Naive thymus-derived CD4-positive, alpha-beta T cell (primary cell): ENCODE data around the gene ZNF451. TPM values are rescaled to one million over a fixed set of nuclear protein-coding genes. Genes with fewer than 3 reads are reported as not detected.

Source experiments
- ATAC-seq: fragments of 150-1000 bp; cut with Tn5 transposase; 2 replicates; pipeline ENCODE4 v1.10.0; 2021; ENCODE audit warnings: mild to moderate bottlenecking, moderate library complexity
- CTCF ChIA-PET: fragments of 350-600 bp; sonication (Branson Sonifier 250); formaldehyde crosslinking; loops from one replicate; lab custom pipeline; 2021; ENCODE audit warnings: antibody characterized with exemption; lab: Charles Lee
- POLR2A ChIA-PET: fragments of 350-600 bp; sonication (Branson Sonifier 250); formaldehyde crosslinking; loops from one replicate; lab custom pipeline; 2021; ENCODE audit warnings: antibody characterized with exemption, inconsistent platforms; lab: Charles Lee
- DNase-seq, 9 donors: peaks; one replicate each; pipeline versions ENCODE4 v3.0.0 to v3.0.0-alpha.2; 2020 to 2022; ENCODE audit warnings: mixed read lengths in 1 of 9
- H3K27ac ChIP-seq: one replicate; pipeline ENCODE4 v1.7.0; 2013; ENCODE audit warnings: mild to moderate bottlenecking, low read depth, low read length, moderate library complexity
- H3K27me3 ChIP-seq, 2 donors: one replicate each; pipeline ENCODE4 v1.7.0; 2013; ENCODE audit warnings: low read length in 2 of 2, mild to moderate bottlenecking in 2 of 2, moderate library complexity in 2 of 2; ENCODE audit not compliant: control insufficient read depth in 2 of 2, insufficient read depth in 2 of 2
- H3K36me3 ChIP-seq, 3 experiments: 1 replicate in 2 of 3; 2 replicates in 1 of 3; pipeline ENCODE4 v1.7.0; 2013; ENCODE audit warnings: low read length in 3 of 3, mild to moderate bottlenecking in 3 of 3, moderate library complexity in 1 of 3; ENCODE audit not compliant: insufficient read depth in 3 of 3, control insufficient read depth in 2 of 3
- H3K4me1 ChIP-seq, 2 donors: one replicate each; pipeline ENCODE4 v1.7.0; 2013; ENCODE audit warnings: low read length in 2 of 2, mild to moderate bottlenecking in 2 of 2, moderate library complexity in 1 of 2; ENCODE audit not compliant: control insufficient read depth in 2 of 2, insufficient read depth in 2 of 2
- H3K4me3 ChIP-seq: 2 replicates; pipeline ENCODE4 v1.7.0; 2013; ENCODE audit warnings: mild to moderate bottlenecking, low read length
- H3K9me3 ChIP-seq, 3 experiments: 1 replicate in 2 of 3; 2 replicates in 1 of 3; pipeline ENCODE4 v1.7.0; 2013; ENCODE audit warnings: low read length in 3 of 3; ENCODE audit not compliant: control insufficient read depth in 2 of 3
- H3K27ac Mint-ChIP-seq, 9 donors: one replicate each; pipeline ENCODE4 v1.8.0; 2020 to 2022; ENCODE audit warnings: mixed read lengths in 9 of 9, mild to moderate bottlenecking in 8 of 9, moderate library complexity in 5 of 9, inconsistent platforms in 2 of 9
- H3K27me3 Mint-ChIP-seq, 5 donors: one replicate each; pipeline ENCODE4 v1.8.0; 2021 to 2022; ENCODE audit warnings: mixed read lengths in 5 of 5, mild to moderate bottlenecking in 1 of 5
- H3K36me3 Mint-ChIP-seq, 5 donors: one replicate each; pipeline ENCODE4 v1.8.0; 2020 to 2022; ENCODE audit warnings: mixed read lengths in 5 of 5, mild to moderate bottlenecking in 3 of 5, inconsistent platforms in 1 of 5
- H3K4me1 Mint-ChIP-seq, 7 donors: one replicate each; pipeline ENCODE4 v1.8.0; 2020 to 2022; ENCODE audit warnings: mixed read lengths in 7 of 7, mild to moderate bottlenecking in 3 of 7, inconsistent platforms in 1 of 7
- H3K4me3 Mint-ChIP-seq, 10 donors: one replicate each; pipeline ENCODE4 v1.8.0; 2020 to 2022; ENCODE audit warnings: mild to moderate bottlenecking in 10 of 10, mixed read lengths in 10 of 10, moderate library complexity in 6 of 10, inconsistent platforms in 2 of 10
- H3K9me3 Mint-ChIP-seq, 11 donors: one replicate each; pipeline ENCODE4 v1.8.0; 2020 to 2022; ENCODE audit warnings: mixed read lengths in 11 of 11, mild to moderate bottlenecking in 4 of 11, inconsistent platforms in 1 of 11, moderate library complexity in 1 of 11
- intact Hi-C, 2 donors: fragments of 100-400 bp; cut with micrococcal nuclease; formaldehyde crosslinking; loops; one replicate each; pipeline ENCODE4 v1.15.1; 2023
- polyA plus RNA-seq, 2 donors: library from polyadenylated mRNA; unstranded; fragments of 300-500 nt; fragmentation: Illumina TruSeq; gene quantifications; one replicate each; pipeline ENCODE4 v1.2.3, GENCODE V29; 2021
- total RNA-seq, 6 experiments: library from RNA in 5 of 6; stranded (reverse) in 5 of 6; gene quantifications; 1 replicate in 5 of 6; 2 replicates in 1 of 6; pipeline ENCODE4 v1.2.3 and lab custom pipeline; 2021 to 2026

ZNF451 gene
- total and polyA plus RNA-seq, 7 experiments from 2014 or later, result 29.8 to 116 (median 96.2) TPM

- H3K4me3 ChIP-seq, result no peak overlapping the region
- Mint-ChIP-seq H3K36me3 (peaks cover 7 to 42% (median 27%) of the 10 kb centered on the region in 5 donors), H3K4me1 (peaks cover 0 to 3% (median 0%) of the 10 kb centered on the region in 7 donors), H3K4me3 (no peak overlapping the region), H3K27me3 (no peaks in the 10 kb centered on the region), H3K9me3 (peaks cover 0 to 1% (median 0%) of the 10 kb centered on the region in 11 donors), H3K27ac (no peak overlapping the region)
- H3K36me3 ChIP-seq, result peaks cover 0 to 8% (median 3%) of the 10 kb centered on the region in 3 experiments
- no peak overlapping the region for H3K27ac ChIP-seq
- DNase-seq (no peak), ATAC-seq (no peak)
- ChIA-PET POLR2A (no interaction called here), CTCF (no interaction called here)
- no peaks in the 10 kb centered on the region for H3K27me3 ChIP-seq
- H3K9me3 ChIP-seq, result no peaks in the 10 kb centered on the region
- intact Hi-C loops, result no loop called here
- H3K4me1 ChIP-seq, result no peaks in the 10 kb centered on the region
These were observed 68.7 kb downstream of the ZNF451 start for GRCh38 chr6:57158658-57159057.

GRCh38 chr6:57159127-57159526 lies 69.1 kb downstream of the ZNF451 start:
- Histone ChIP-seq H3K27ac (no peak overlapping the region), H3K36me3 (peaks cover 0 to 7% (median 0%) of the 10 kb centered on the region in 3 experiments), H3K4me3 (no peak overlapping the region), H3K9me3 (no peaks in the 10 kb centered on the region), H3K4me1 (no peaks in the 10 kb centered on the region), H3K27me3 (no peaks in the 10 kb centered on the region)
- intact Hi-C loops, result no loop called here
- Mint-ChIP-seq H3K9me3 (peaks cover 0 to 1% (median 0%) of the 10 kb centered on the region in 11 donors), H3K27me3 (no peaks in the 10 kb centered on the region), H3K27ac (no peak overlapping the region), H3K4me3 (no peak overlapping the region), H3K36me3 (peaks cover 7 to 44% (median 28%) of the 10 kb centered on the region in 5 donors), H3K4me1 (peaks cover 0 to 3% (median 0%) of the 10 kb centered on the region in 7 donors)
- ATAC-seq, result no peak
- no peak for DNase-seq
- ChIA-PET CTCF (no interaction called here), POLR2A (no interaction called here)

- intact Hi-C loops, result no loop called here
- no peak overlapping the region for H3K27ac ChIP-seq
- H3K27me3 ChIP-seq, result no peaks in the 10 kb centered on the region
- ATAC-seq (no peak), DNase-seq (no peak)
- no peaks in the 10 kb centered on the region for H3K4me1 ChIP-seq
- no peak overlapping the region for H3K27ac Mint-ChIP-seq
- ChIA-PET CTCF (no interaction called here), POLR2A (interaction anchor here (1.9 kb wide), 1 partner anchor 10 kb away, joined by 7 read pairs; the partner anchor contains the start of gene BAG2)
- H3K4me3 ChIP-seq, result no peak overlapping the region
- no peak overlapping the region for H3K4me3 Mint-ChIP-seq
- H3K36me3 ChIP-seq, result peaks cover 0 to 15% (median 6%) of the 10 kb centered on the region in 3 experiments
- peaks cover 0 to 17% (median 6%) of the 10 kb centered on the region in 11 donors for H3K9me3 Mint-ChIP-seq
- H3K27me3 Mint-ChIP-seq, result no peaks in the 10 kb centered on the region
- H3K9me3 ChIP-seq, result no peaks in the 10 kb centered on the region
- H3K36me3 Mint-ChIP-seq, result peaks cover 20 to 53% (median 46%) of the 10 kb centered on the region in 5 donors
- H3K4me1 Mint-ChIP-seq, result peaks cover 0 to 3% (median 0%) of the 10 kb centered on the region in 7 donors
These were observed 72.0 kb downstream of the ZNF451 start for GRCh38 chr6:57162028-57162427.

- Histone ChIP-seq H3K4me1 (no peaks in the 10 kb centered on the region), H3K9me3 (no peaks in the 10 kb centered on the region), H3K4me3 (no peak overlapping the region), H3K27ac (no peak overlapping the region), H3K36me3 (peaks cover 0 to 16% (median 6%) of the 10 kb centered on the region in 3 experiments), H3K27me3 (no peaks in the 10 kb centered on the region)
- H3K27me3 Mint-ChIP-seq, result no peaks in the 10 kb centered on the region
- H3K9me3 Mint-ChIP-seq, result peaks cover 0 to 17% (median 6%) of the 10 kb centered on the region in 11 donors
- ChIA-PET POLR2A (interaction anchor here (1.9 kb wide), 1 partner anchor 9 kb away, joined by 7 read pairs; the partner anchor contains the start of gene BAG2), CTCF (no interaction called here)
- H3K4me3 Mint-ChIP-seq, result no peak overlapping the region
- ATAC-seq (no peak), DNase-seq (no peak)
- peaks cover 20 to 57% (median 46%) of the 10 kb centered on the region in 5 donors for H3K36me3 Mint-ChIP-seq
- intact Hi-C loops, result no loop called here
- H3K27ac Mint-ChIP-seq, result no peak overlapping the region
- H3K4me1 Mint-ChIP-seq, result peaks cover 0 to 3% (median 0%) of the 10 kb centered on the region in 7 donors
These were observed 72.5 kb downstream of the ZNF451 start for GRCh38 chr6:57162516-57162915.

- CTCF ChIA-PET, result no interaction called here
- H3K36me3 ChIP-seq, result peaks cover 0 to 16% (median 6%) of the 10 kb centered on the region in 3 experiments
- intact Hi-C loops, result no loop called here
- POLR2A ChIA-PET, result no interaction called here
- H3K4me1 ChIP-seq, result no peaks in the 10 kb centered on the region
- DNase-seq (no peak), ATAC-seq (no peak)
- no peaks in the 10 kb centered on the region for H3K27me3 ChIP-seq
- H3K9me3 ChIP-seq, result no peaks in the 10 kb centered on the region
- Mint-ChIP-seq H3K36me3 (peaks cover 20 to 52% (median 41%) of the 10 kb centered on the region in 5 donors), H3K4me3 (no peak overlapping the region), H3K4me1 (no peaks in the 10 kb centered on the region), H3K27me3 (no peaks in the 10 kb centered on the region), H3K27ac (no peak overlapping the region), H3K9me3 (peaks cover 0 to 17% (median 6%) of the 10 kb centered on the region in 11 donors)
- no peak overlapping the region for H3K27ac ChIP-seq
- no peak overlapping the region for H3K4me3 ChIP-seq
These were observed 74.0 kb downstream of the ZNF451 start for GRCh38 chr6:57163956-57164355.

- Histone ChIP-seq H3K27me3 (no peaks in the 10 kb centered on the region), H3K9me3 (no peaks in the 10 kb centered on the region), H3K4me3 (no peak overlapping the region), H3K36me3 (peaks cover 0 to 16% (median 6%) of the 10 kb centered on the region in 3 experiments), H3K27ac (no peak overlapping the region), H3K4me1 (no peaks in the 10 kb centered on the region)
- peaks cover 0 to 1% (median 0%) of the 10 kb centered on the region in 7 donors for H3K4me1 Mint-ChIP-seq
- DNase-seq (no peak), ATAC-seq (no peak)
- intact Hi-C loops, result no loop called here
- POLR2A ChIA-PET, result no interaction called here
- peaks cover 0 to 17% (median 6%) of the 10 kb centered on the region in 11 donors for H3K9me3 Mint-ChIP-seq
- H3K4me3 Mint-ChIP-seq, result no peak overlapping the region
- H3K27ac Mint-ChIP-seq, result no peak overlapping the region
- peaks cover 20 to 52% (median 41%) of the 10 kb centered on the region in 5 donors for H3K36me3 Mint-ChIP-seq
- no peaks in the 10 kb centered on the region for H3K27me3 Mint-ChIP-seq
- CTCF ChIA-PET, result no interaction called here
These were observed 75.1 kb downstream of the ZNF451 start for GRCh38 chr6:57165080-57165479.
